GM18507 (cell line): ENCODE results near the gene ATP6V1G3.
"Not testable (repeated sequence)": the region's sequence is repeated elsewhere in the genome, so short reads cannot be mapped to it uniquely, and the experiment has no call there.

Source experiments
- DNase-seq: peaks from one replicate; pipeline ENCODE4 v3.0.0; 2011; ENCODE audit warnings: low read depth; ENCODE audit not compliant: insufficient read length; ENCODE audit errors: extremely low spot score
- FAIRE-seq: peaks from 2 replicates; lab custom pipeline; 2011; peaks lifted over from hg19 to GRCh38; lab: Jason Lieb, UNC

Gene ATP6V1G3

GRCh38 chr1:198499588-198499987 lies 40.9 kb downstream of the ATP6V1G3 start:
- FAIRE-seq, result no peak
- no peak for DNase-seq

GRCh38 chr1:198498881-198499280 lies 41.6 kb downstream of the ATP6V1G3 start:
- DNase-seq (no peak), FAIRE-seq (no peak)

- no peak for FAIRE-seq
- no peak for DNase-seq
Observed at GRCh38 chr1:198498103-198498385, 42.4 kb downstream of the ATP6V1G3 start.

- DNase-seq (no peak), FAIRE-seq (peak; percentile 12)
Observed at GRCh38 chr1:198497326-198498102, 43.0 kb downstream of the ATP6V1G3 start.

GRCh38 chr1:198496216-198497143 lies 44.0 kb downstream of the ATP6V1G3 start:
- no peak for DNase-seq
- no peak for FAIRE-seq

GRCh38 chr1:198495631-198496030 lies 44.8 kb downstream of the ATP6V1G3 start:
- FAIRE-seq, result no peak
- no peak for DNase-seq

GRCh38 chr1:198494658-198495103 lies 45.8 kb downstream of the ATP6V1G3 start:
- DNase-seq, result no peak
- FAIRE-seq, result no peak

GRCh38 chr1:198494139-198494538 lies 46.3 kb downstream of the ATP6V1G3 start:
- no peak for FAIRE-seq
- DNase-seq, result no peak

- no peak for FAIRE-seq
- DNase-seq, result no peak
Observed at GRCh38 chr1:198493329-198493728, 47.2 kb downstream of the ATP6V1G3 start.

GRCh38 chr1:198492872-198493271 lies 47.6 kb downstream of the ATP6V1G3 start:
- DNase-seq (no peak), FAIRE-seq (no peak)

- DNase-seq (no peak), FAIRE-seq (no peak)
Observed at GRCh38 chr1:198491596-198491995, 48.9 kb downstream of the ATP6V1G3 start.

GRCh38 chr1:198491028-198491427 lies 49.5 kb downstream of the ATP6V1G3 start:
- no peak for FAIRE-seq
- DNase-seq, result no peak

- FAIRE-seq, result no peak
Observed at GRCh38 chr1:198490224-198490623, 50.3 kb downstream of the ATP6V1G3 start.

GRCh38 chr1:198486903-198487302 lies 53.6 kb downstream of the ATP6V1G3 start:
- no peak for FAIRE-seq

More at GRCh38 chr1:198490224-198490623, 50.3 kb downstream of the ATP6V1G3 start:
- DNase-seq, result no peak

GRCh38 chr1:198483645-198484044 lies 56.8 kb downstream of the ATP6V1G3 start:
- DNase-seq (no peak), FAIRE-seq (no peak)

More at GRCh38 chr1:198486903-198487302, 53.6 kb downstream of the ATP6V1G3 start:
- no peak for DNase-seq

GRCh38 chr1:198483006-198483405 lies 57.5 kb downstream of the ATP6V1G3 start:
- FAIRE-seq, result no peak

GRCh38 chr1:198481661-198482060 lies 58.8 kb downstream of the ATP6V1G3 start:
- FAIRE-seq, result no peak

More at GRCh38 chr1:198483006-198483405, 57.5 kb downstream of the ATP6V1G3 start:
- no peak for DNase-seq

GRCh38 chr1:198480876-198481275 lies 59.6 kb downstream of the ATP6V1G3 start:
- DNase-seq, result no peak
- FAIRE-seq, result no peak

More at GRCh38 chr1:198481661-198482060, 58.8 kb downstream of the ATP6V1G3 start:
- DNase-seq, result no peak

- DNase-seq, FAIRE-seq: not testable (repeated sequence)
Observed at GRCh38 chr1:198477354-198477753, 63.1 kb downstream of the ATP6V1G3 start.
